Measurements from ENCODE around the gene GPN1.

The GPN1 gene

GRCh38 chr2:27628767-27629709, at the start of gene GPN1, which contains the start of gene CCDC121:
TSS of gene GPN1 (plus strand) at chr2:27629050. CDS start at chr2:27629059, 9 bp downstream.
TSS of gene CCDC121 (minus strand) at chr2:27629012. CDS start at chr2:27627799, 1,213 bp downstream.
- no peak for TF ChIP-seq CTCF (IDR thresholded peaks at IDR 0.05; ENCODE audit: low read depth, low read length, missing control alignments)
- H3K4me3 ChIP-seq (ENCODE audit: low read depth, low read length), result peak within 1 kb of the TSS; percentile 95
- peak; percentile 78 for DNase-seq (ENCODE audit: low read depth)

GRCh38 chr2:27581417-27582128, 47.3 kb upstream of the GPN1 start:
- DNase-seq (ENCODE audit: low read depth), result no peak
- no peak for TF ChIP-seq CTCF (IDR thresholded peaks at IDR 0.05; ENCODE audit: low read depth, low read length, missing control alignments)

GRCh38 chr2:27582129-27582694, 46.6 kb upstream of the GPN1 start:
- TF ChIP-seq CTCF (IDR thresholded peaks at IDR 0.05; ENCODE audit: low read depth, low read length, missing control alignments), result no peak
- H3K4me3 ChIP-seq (ENCODE audit: low read depth, low read length), result peak overlapping the region; percentile 81
- no peak for DNase-seq (ENCODE audit: low read depth)

More at GRCh38 chr2:27581417-27582128, 47.3 kb upstream of the GPN1 start:
- no peak overlapping the region for H3K4me3 ChIP-seq (ENCODE audit: low read depth, low read length)

GRCh38 chr2:27582695-27583389, 46.0 kb upstream of the GPN1 start, which contains the start of gene ZNF512:
TSS of gene ZNF512 (plus strand) at chr2:27583042. CDS start at chr2:27583113, 71 bp downstream.
- peak within 1 kb of the TSS; percentile 81 for H3K4me3 ChIP-seq (ENCODE audit: low read depth, low read length)
- TF ChIP-seq CTCF (IDR thresholded peaks at IDR 0.05; ENCODE audit: low read depth, low read length, missing control alignments), result no peak
- peak; percentile 83 for DNase-seq (ENCODE audit: low read depth)

- H3K4me3 ChIP-seq (ENCODE audit: low read depth, low read length), result peak overlapping the region; percentile 81
- no peak for DNase-seq (ENCODE audit: low read depth)
- TF ChIP-seq CTCF (IDR thresholded peaks at IDR 0.05; ENCODE audit: low read depth, low read length, missing control alignments), result no peak
These were observed 45.4 kb upstream of the GPN1 start for GRCh38 chr2:27583390-27583915.

GRCh38 chr2:27584597-27584996, 44.3 kb upstream of the GPN1 start:
- no peak for TF ChIP-seq CTCF (IDR thresholded peaks at IDR 0.05; ENCODE audit: low read depth, low read length, missing control alignments)
- peak overlapping the region; percentile 81; the same call in 1 of the 2 replicates for H3K4me3 ChIP-seq (ENCODE audit: low read depth, low read length)
- DNase-seq (ENCODE audit: low read depth), result no peak

Data from GM12864 (cell line).